GM12892 (cell line): ENCODE data around the gene CASKIN2.

ENCODE experiments used
- POLR2A ChIP-seq: IDR thresholded peaks from 2 replicates; pipeline ENCODE4 v1.6.1; 2011; ENCODE audit warnings: low read depth, low read length, control low read depth
- POLR2AphosphoS5 ChIP-seq: IDR thresholded peaks from 2 replicates; pipeline ENCODE4 v1.6.1; 2011; ENCODE audit warnings: low read depth, low read length, control low read depth
- TAF1 ChIP-seq: IDR thresholded peaks from 2 replicates; pipeline ENCODE4 v1.6.1; 2011; ENCODE audit warnings: low read depth, mild to moderate bottlenecking, control low read depth, low read length, borderline replicate concordance

- TF ChIP-seq POLR2AphosphoS5 = no peak
- TF ChIP-seq TAF1 = no peak
- TF ChIP-seq POLR2A = no peak
These were observed 25.1 kb downstream of the CASKIN2 start for GRCh38 chr17:75490173-75490743.
